Skeletal muscle satellite cell (primary cell): ENCODE results near the gene NFKBIA.
"Not testable (repeated sequence)": the region's sequence is repeated elsewhere in the genome, so short reads cannot be mapped to it uniquely, and the experiment has no call there.

ENCODE experiments used
- H3K27me3 ChIP-seq: 2 replicates; pipeline ENCODE4 v1.7.0; 2013; ENCODE audit warnings: low read length; ENCODE audit not compliant: control insufficient read depth, insufficient read depth
- H3K36me3 ChIP-seq: 2 replicates; pipeline ENCODE4 v1.7.0; 2013; ENCODE audit warnings: mild to moderate bottlenecking, control low read depth, low read length; ENCODE audit not compliant: insufficient read depth
- H3K4me1 ChIP-seq: 2 replicates; pipeline ENCODE4 v1.7.0; 2013; ENCODE audit warnings: low read length; ENCODE audit not compliant: control insufficient read depth, insufficient read depth
- H3K4me2 ChIP-seq: 2 replicates; pipeline ENCODE4 v1.7.0; 2013; ENCODE audit warnings: mild to moderate bottlenecking, low read length
- H3K4me3 ChIP-seq: 2 replicates; pipeline ENCODE4 v1.7.0; 2013; ENCODE audit warnings: low read length
- H3K9ac ChIP-seq: 2 replicates; pipeline ENCODE4 v1.7.0; 2013; ENCODE audit warnings: mild to moderate bottlenecking, low read depth, low read length, moderate library complexity
- H3K9me3 ChIP-seq: replicated peaks from 2 replicates; pipeline ENCODE4 v1.7.0; 2013; ENCODE audit warnings: mild to moderate bottlenecking, control low read depth, low read length

NFKBIA gene

DNA sequence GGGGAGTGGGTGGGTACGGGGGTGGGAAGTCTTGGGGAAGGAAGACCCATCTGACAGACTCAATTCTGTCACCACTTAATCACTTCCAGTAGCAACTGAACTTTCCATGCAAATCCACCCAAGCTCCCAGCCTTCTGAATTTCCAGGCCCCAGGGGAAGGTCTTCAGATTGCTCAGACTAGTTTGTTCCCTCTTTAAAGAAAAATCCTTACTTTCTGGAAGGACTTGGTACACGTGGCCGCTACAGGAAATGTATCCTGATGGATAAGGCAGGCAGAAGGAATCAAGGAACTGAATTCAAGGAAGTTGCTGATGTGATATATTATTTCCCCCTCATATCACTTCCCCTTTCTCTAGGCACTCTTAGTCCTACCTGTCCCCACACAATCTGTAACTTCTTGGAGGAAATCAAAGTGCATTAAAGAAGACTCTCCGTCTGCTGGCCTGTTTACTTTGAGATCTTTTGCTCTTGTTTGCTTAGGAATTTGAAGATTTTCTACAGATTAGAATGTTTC, 6.4 kb downstream of the NFKBIA start:
- Histone ChIP-seq H3K9me3 (no peaks in the 10 kb centered on the region), H3K4me2 (no peak overlapping the region), H3K9ac (no peak overlapping the region), H3K27me3 (no peaks in the 10 kb centered on the region), H3K36me3 (peaks cover 34% of the 10 kb centered on the region), H3K4me1 (peaks cover 24% of the 10 kb centered on the region), H3K4me3 (no peak overlapping the region)

- H3K27me3 ChIP-seq, H3K4me1 ChIP-seq, H3K9me3 ChIP-seq, H3K4me2 ChIP-seq, H3K4me3 ChIP-seq, H3K9ac ChIP-seq: not testable (repeated sequence)
- H3K36me3 ChIP-seq, result peaks cover 18% of the 10 kb centered on the region
Measured at GRCh38 chr14:35396610-35397009, 7.9 kb downstream of the NFKBIA start.

DNA sequence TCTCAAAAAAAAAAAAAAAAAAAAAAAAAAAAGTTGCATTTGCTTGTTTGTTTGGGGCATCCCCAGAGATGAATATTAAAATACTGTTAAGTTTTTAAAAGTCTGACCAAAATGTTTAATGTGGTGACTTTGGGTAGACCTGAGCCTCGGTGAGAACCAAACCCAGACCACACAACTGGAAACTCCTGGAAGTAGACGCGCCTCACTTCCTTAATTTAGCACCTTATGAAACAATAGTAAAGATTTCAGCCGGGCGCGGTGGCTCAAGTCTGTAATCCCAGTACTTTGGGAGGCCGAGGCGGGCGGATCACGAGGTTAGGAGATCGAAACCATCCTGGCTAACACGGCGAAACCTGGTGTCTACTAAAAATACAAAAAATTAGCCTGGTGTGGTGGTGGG, 9.3 kb downstream of the NFKBIA start:
- Histone ChIP-seq H3K4me2 (no peak overlapping the region), H3K4me1 (no peaks in the 10 kb centered on the region), H3K9me3 (no peaks in the 10 kb centered on the region), H3K4me3 (no peak overlapping the region), H3K27me3 (no peaks in the 10 kb centered on the region), H3K9ac (no peak overlapping the region), H3K36me3 (peaks cover 5% of the 10 kb centered on the region)

DNA sequence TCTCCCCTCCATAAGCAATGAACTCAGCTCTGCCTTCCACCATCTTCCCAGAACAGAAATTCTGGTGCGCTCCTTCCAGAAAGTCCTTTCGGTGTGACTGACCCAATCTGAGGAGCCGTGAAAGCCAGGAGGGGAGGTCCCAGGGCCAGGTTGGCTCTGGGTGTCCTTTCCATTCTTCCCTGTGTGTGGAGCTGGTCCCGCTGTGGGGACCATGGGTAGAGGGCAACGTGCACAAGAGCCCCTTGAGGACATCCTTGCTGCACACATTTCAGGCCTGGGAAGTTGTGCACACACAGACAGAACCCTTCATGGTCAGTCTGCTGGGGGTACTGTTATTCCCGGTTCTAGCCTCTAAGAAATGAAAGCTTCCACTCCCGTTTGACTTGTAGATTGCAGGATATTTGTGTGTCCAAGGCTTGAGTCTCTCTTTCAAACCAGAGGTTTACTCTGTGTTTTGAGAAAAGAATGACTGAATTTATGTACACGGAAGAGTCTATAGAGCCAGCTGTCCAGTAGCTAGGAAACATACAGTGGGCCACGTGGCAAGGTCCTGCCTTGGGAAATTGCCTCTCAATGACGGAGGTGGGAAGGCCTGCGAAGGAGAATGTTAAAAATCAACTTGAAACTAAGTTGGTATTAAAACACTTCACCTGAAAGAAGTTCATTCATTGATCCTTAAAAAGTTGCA, 10.1 kb downstream of the NFKBIA start:
- H3K4me3 ChIP-seq, result no peak overlapping the region
- no peaks in the 10 kb centered on the region for H3K4me1 ChIP-seq
- no peak overlapping the region for H3K4me2 ChIP-seq
- H3K9ac ChIP-seq, result no peak overlapping the region
- H3K9me3 ChIP-seq, result no peaks in the 10 kb centered on the region
- no peaks in the 10 kb centered on the region for H3K27me3 ChIP-seq
- no peaks in the 10 kb centered on the region for H3K36me3 ChIP-seq

DNA sequence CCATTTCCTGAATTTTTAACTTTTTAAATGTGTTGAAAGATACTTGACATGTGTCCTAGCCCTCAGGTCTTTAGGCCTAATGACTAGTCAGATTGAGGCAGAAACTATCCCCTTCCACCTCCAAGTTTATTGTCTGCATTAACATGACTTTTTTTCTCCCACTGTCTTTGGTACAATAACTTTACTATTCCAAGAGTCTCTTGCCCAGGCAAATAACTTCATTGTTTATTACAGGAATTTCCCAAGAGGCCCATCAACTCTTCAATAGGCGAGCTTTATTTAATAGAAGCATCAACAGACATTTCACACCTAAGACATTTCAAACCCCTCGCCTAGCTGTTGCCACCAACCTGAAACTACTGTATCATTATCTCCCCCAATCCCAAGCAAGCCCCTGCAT, 10.7 kb downstream of the NFKBIA start:
- Histone ChIP-seq H3K4me2 (no peak overlapping the region), H3K4me3 (no peak overlapping the region), H3K4me1 (no peaks in the 10 kb centered on the region), H3K27me3 (no peaks in the 10 kb centered on the region), H3K36me3 (no peaks in the 10 kb centered on the region), H3K9me3 (no peaks in the 10 kb centered on the region), H3K9ac (no peak overlapping the region)

GRCh38 chr14:35392103-35392502, 12.4 kb downstream of the NFKBIA start:
- Histone ChIP-seq H3K4me3 (no peak overlapping the region), H3K4me2 (no peak overlapping the region), H3K9ac (no peak overlapping the region), H3K9me3 (no peaks in the 10 kb centered on the region), H3K36me3 (no peaks in the 10 kb centered on the region), H3K27me3 (no peaks in the 10 kb centered on the region), H3K4me1 (no peaks in the 10 kb centered on the region)

DNA sequence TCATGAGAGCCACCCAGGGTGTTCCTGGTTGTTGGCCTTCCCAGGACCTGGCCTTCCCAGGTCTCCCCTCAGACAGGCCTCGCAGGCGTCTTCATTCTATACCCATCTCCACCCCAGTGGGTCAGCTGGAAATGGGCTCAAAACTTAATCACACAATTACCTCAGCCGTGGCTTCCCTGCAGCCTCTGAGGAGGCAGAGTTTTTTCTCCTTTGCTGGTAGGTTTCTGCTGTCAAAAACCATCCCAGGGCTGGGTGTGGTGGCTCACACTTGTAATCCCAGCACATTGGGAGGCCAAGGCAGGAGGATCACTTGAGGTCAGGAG, 13.2 kb downstream of the NFKBIA start:
- no peaks in the 10 kb centered on the region for H3K9me3 ChIP-seq
- H3K4me1 ChIP-seq, result peaks cover 3% of the 10 kb centered on the region
- no peak overlapping the region for H3K4me2 ChIP-seq
- H3K9ac ChIP-seq, result no peak overlapping the region
- no peaks in the 10 kb centered on the region for H3K36me3 ChIP-seq
- no peaks in the 10 kb centered on the region for H3K27me3 ChIP-seq
- H3K4me3 ChIP-seq, result no peak overlapping the region

GRCh38 chr14:35390577-35391387, 13.8 kb downstream of the NFKBIA start:
- H3K4me2 ChIP-seq, result no peak overlapping the region
- H3K36me3 ChIP-seq, result no peaks in the 10 kb centered on the region
- no peaks in the 10 kb centered on the region for H3K27me3 ChIP-seq
- no peak overlapping the region for H3K4me3 ChIP-seq
- H3K4me1 ChIP-seq, result peaks cover 9% of the 10 kb centered on the region
- H3K9me3 ChIP-seq, result no peaks in the 10 kb centered on the region
- H3K9ac ChIP-seq, result no peak overlapping the region

DNA sequence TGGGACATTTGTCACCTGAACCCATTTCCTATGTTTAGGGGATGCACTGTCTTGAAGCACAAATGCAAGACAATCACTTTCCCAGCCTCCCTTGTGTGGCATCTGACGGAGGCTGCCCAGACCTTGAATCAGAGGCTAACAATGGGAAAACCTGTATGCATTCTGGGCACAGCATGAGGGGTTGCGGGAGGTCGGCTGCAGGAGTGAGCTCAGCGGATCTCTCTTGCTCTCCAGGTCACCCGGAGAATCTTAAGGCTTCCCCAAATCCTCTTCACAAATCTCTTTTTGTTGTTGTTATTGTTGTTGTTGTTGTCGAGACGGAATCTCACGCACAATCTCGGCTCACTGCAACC, 15.3 kb downstream of the NFKBIA start:
- Histone ChIP-seq H3K4me2 (no peak overlapping the region), H3K4me1 (peaks cover 24% of the 10 kb centered on the region), H3K27me3 (no peaks in the 10 kb centered on the region), H3K9me3 (no peaks in the 10 kb centered on the region), H3K36me3 (no peaks in the 10 kb centered on the region), H3K4me3 (no peak overlapping the region), H3K9ac (no peak overlapping the region)

GRCh38 chr14:35388656-35389314, 15.8 kb downstream of the NFKBIA start:
- Histone ChIP-seq H3K9ac (no peak overlapping the region), H3K9me3 (no peaks in the 10 kb centered on the region), H3K36me3 (no peaks in the 10 kb centered on the region), H3K27me3 (no peaks in the 10 kb centered on the region), H3K4me3 (no peak overlapping the region), H3K4me2 (no peak overlapping the region), H3K4me1 (peaks cover 29% of the 10 kb centered on the region)

- H3K9ac ChIP-seq, result no peak overlapping the region
- H3K9me3 ChIP-seq, result no peaks in the 10 kb centered on the region
- no peak overlapping the region for H3K4me3 ChIP-seq
- peaks cover 32% of the 10 kb centered on the region for H3K4me1 ChIP-seq
- no peak overlapping the region for H3K4me2 ChIP-seq
- no peaks in the 10 kb centered on the region for H3K27me3 ChIP-seq
- H3K36me3 ChIP-seq, result no peaks in the 10 kb centered on the region
Measured at GRCh38 chr14:35387713-35388579, 16.6 kb downstream of the NFKBIA start.
